Kasumi-1 (cell line): Measurements from ENCODE around the gene SH2D3C.

Experiments used
- DNase-seq, 2 experiments: peaks; one replicate each; lab custom pipeline; 2025; lab: John Stamatoyannopoulos, UW

The SH2D3C gene

GRCh38 chr9:127697575-127697974 is 80.9 kb downstream of the SH2D3C start:
- DNase-seq: no peak

GRCh38 chr9:127694890-127695720 is 83.4 kb downstream of the SH2D3C start:
- DNase-seq: no peak

- no peak for DNase-seq
These were observed 84.8 kb downstream of the SH2D3C start for GRCh38 chr9:127693697-127694096.

- DNase-seq: no peak
These were observed 85.3 kb downstream of the SH2D3C start for GRCh38 chr9:127693143-127693542.

- DNase-seq: no peak
These were observed 86.4 kb downstream of the SH2D3C start for GRCh38 chr9:127692071-127692470.

GRCh38 chr9:127690735-127691134 is 87.7 kb downstream of the SH2D3C start:
- DNase-seq: no peak

GRCh38 chr9:127689329-127690000 is 89.0 kb downstream of the SH2D3C start:
- DNase-seq: no peak
